Measurements from ENCODE around the gene ATF4.

ATF4 gene

GRCh38 chr22:39480557-39480956, 39.8 kb upstream of the ATF4 start:
- ATAC-seq: no peak
- TF ChIP-seq CSDC2 (CRISPR knock-in tag; IDR thresholded peaks at IDR 0.05) (no peak), TOX (CRISPR knock-in tag; IDR thresholded peaks at IDR 0.05; ENCODE audit: borderline replicate concordance) (no peak), OSR1 (CRISPR knock-in tag; IDR thresholded peaks at IDR 0.05) (no peak), CSRNP3 (CRISPR knock-in tag; IDR thresholded peaks at IDR 0.05) (no peak), ZNF8 (CRISPR knock-in tag; IDR thresholded peaks at IDR 0.05) (no peak), GLIS3 (CRISPR knock-in tag; IDR thresholded peaks at IDR 0.05) (no peak), ZNF565 (CRISPR knock-in tag; conservative IDR thresholded peaks at IDR 0.05; ENCODE audit: low read depth) (no peak), ESRRG (CRISPR knock-in tag; IDR thresholded peaks at IDR 0.05) (no peak), CREB5 (CRISPR knock-in tag; IDR thresholded peaks at IDR 0.05; ENCODE audit: low read depth) (no peak), RARB (CRISPR knock-in tag; IDR thresholded peaks at IDR 0.05) (no peak), ZFP30 (CRISPR knock-in tag; IDR thresholded peaks at IDR 0.05) (no peak), ZFP3 (CRISPR knock-in tag; IDR thresholded peaks at IDR 0.05) (no peak)

- no peak for ATAC-seq
- TF ChIP-seq TSHZ2 (CRISPR knock-in tag; IDR thresholded peaks at IDR 0.05) (no peak), TOX (CRISPR knock-in tag; IDR thresholded peaks at IDR 0.05; ENCODE audit: borderline replicate concordance) (no peak), CSRNP3 (CRISPR knock-in tag; IDR thresholded peaks at IDR 0.05) (no peak), OSR1 (CRISPR knock-in tag; IDR thresholded peaks at IDR 0.05) (no peak), ISL1 (CRISPR knock-in tag; IDR thresholded peaks at IDR 0.05) (no peak), ZNF70 (CRISPR knock-in tag; IDR thresholded peaks at IDR 0.05) (no peak), ZNF8 (CRISPR knock-in tag; IDR thresholded peaks at IDR 0.05) (no peak), ZC3H10 (CRISPR knock-in tag; IDR thresholded peaks at IDR 0.05) (no peak), SNAI2 (CRISPR knock-in tag; IDR thresholded peaks at IDR 0.05) (no peak), ZFP3 (CRISPR knock-in tag; IDR thresholded peaks at IDR 0.05) (no peak), CSDC2 (CRISPR knock-in tag; IDR thresholded peaks at IDR 0.05) (no peak), POU6F1 (CRISPR knock-in tag; IDR thresholded peaks at IDR 0.05; ENCODE audit: borderline replicate concordance, low read depth) (no peak), PATZ1 (CRISPR knock-in tag; IDR thresholded peaks at IDR 0.05; ENCODE audit: borderline replicate concordance) (no peak), ZNF565 (CRISPR knock-in tag; conservative IDR thresholded peaks at IDR 0.05; ENCODE audit: low read depth) (no peak), TCF4 (CRISPR knock-in tag; IDR thresholded peaks at IDR 0.05; ENCODE audit: borderline replicate concordance) (no peak), CREB5 (CRISPR knock-in tag; IDR thresholded peaks at IDR 0.05; ENCODE audit: low read depth) (no peak), GLIS3 (CRISPR knock-in tag; IDR thresholded peaks at IDR 0.05) (no peak), RARB (CRISPR knock-in tag; IDR thresholded peaks at IDR 0.05) (no peak), PPARA (CRISPR knock-in tag; IDR thresholded peaks at IDR 0.05; ENCODE audit: borderline replicate concordance) (no peak)
Observed at GRCh38 chr22:39481054-39481453, 39.3 kb upstream of the ATF4 start.
